Stimulated activated CD8-positive, alpha-beta memory T cell treated with anti-CD3 and anti-CD28 coated beads, Interleukin-12 subunit alpha, Interleukin-12 subunit beta, amount 100 ng/mL, for 1 hour (primary cell): ENCODE results near the gene PRKD1.

Experiments
- DNase-seq: peaks from one replicate; pipeline ENCODE4 v3.0.0-alpha.2; 2020; ENCODE audit warnings: low read depth

The PRKD1 gene

DNA sequence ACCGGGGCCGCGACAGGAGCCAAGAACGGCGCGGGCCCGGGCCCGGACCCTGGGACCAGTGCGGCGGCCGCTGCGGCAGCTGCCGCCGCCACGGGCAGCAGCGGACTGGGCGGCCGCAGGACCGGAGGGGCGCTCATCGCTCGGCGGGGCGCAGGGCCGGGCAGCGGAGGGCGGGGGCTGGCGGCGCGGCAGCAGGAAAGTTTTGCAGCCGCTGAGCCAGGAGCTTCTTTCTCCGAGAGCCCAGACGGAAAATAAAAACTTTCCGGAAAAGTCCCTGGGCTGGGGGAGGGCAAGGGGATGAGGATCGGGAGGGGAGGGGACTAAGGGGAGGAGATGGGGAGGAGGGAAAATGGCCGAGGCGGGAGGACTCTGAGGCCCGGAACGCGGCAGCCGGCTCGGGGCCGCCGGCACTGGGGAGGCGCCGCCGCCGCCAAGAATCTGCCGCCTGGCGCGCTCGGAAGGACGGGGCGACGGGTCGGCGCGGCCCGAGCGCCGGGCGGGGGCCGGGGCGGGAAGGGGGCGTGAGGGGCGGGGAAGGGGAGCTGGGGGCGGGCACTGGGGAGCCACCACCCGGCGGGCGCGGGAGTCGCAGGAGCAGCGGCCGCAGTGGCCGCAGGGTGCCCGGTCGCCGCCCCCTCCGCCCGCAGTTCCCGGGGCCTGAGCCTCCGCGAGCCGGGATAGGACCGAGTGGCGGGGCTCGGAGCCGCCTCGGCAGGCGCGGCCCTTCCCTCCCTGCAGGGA is at the start of gene PRKD1:
Gene PRKD1, minus strand, starts transcription at position 472 of the 741 bp plus-strand sequence.
- DNase-seq, result no peak

DNA sequence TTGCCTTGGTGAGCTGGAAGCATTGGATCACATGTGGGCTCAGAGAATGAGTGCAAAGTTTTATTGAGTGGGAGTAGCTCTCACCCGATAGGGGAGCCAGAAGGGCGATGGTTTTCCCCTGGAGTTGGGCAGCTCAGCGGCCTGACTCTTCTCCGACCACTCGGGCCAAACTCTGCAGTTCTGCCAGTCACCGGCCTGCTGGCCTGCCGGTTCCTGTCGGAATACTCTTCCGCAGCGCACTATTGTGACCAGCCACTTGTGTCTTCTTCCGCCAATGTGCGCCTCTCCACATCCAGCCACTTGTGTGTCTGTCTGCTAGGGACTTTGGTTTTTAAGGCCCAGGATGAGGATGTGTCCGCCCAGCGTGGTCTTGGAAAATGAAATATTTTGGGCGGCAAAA is 43.5 kb upstream of the PRKD1 start:
- no peak for DNase-seq

DNA sequence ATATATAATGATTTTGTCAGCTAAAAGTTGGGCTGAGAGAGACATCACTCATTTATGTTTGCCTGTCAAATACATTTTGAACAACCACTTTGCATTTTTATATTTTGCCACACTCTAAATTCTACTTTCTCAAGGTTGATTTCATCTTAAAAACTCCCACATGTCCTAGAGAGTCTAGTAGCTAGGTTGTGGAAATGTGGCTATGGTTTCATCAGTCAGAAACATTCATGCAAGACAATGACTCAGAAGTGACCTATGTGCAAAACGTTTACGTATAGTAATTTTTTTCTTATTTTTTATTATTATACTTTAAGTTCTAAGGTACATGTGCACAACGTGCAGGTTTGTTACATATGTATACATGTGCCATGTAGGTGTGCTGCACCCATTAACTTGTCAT is 27.4 kb upstream of the PRKD1 start:
- no peak for DNase-seq

DNA sequence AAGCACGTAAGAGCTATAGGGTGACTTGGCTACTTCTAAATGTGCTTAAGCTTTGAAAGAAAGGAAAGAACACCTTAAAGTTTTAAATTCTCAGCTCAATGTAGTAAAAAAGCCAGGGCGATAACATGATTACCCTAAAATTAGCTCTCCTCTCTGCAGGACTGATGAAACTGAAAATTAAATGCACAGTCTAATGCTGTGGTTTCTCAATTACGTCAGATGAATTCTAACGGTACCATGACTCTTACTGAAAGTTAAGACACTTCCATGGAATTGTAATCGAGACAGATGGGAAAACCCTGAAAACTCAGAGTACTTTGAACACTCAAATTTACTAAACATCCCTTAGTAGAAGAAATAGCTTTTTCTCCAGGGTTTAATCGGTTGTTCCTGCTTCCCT is 25.9 kb upstream of the PRKD1 start:
- no peak for DNase-seq

DNA sequence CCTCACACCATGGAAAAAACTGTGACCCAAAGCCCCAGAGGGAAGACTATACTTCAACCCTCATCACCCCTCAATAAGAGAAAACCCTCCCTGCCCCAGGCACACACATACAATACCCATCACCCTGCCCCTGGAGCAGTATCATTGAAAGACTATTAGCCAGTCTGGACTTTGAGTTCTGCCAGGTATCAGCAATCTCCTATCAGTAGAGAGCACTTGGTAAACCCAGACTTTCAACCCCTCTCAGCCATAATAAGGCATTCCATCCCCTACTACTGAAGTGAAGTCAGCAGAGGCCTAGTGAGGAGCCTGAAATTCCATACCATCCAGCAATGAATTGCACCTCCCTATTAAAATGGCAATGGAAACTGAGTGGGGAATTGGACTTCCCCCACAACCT is 16.4 kb upstream of the PRKD1 start:
- no peak for DNase-seq

DNA sequence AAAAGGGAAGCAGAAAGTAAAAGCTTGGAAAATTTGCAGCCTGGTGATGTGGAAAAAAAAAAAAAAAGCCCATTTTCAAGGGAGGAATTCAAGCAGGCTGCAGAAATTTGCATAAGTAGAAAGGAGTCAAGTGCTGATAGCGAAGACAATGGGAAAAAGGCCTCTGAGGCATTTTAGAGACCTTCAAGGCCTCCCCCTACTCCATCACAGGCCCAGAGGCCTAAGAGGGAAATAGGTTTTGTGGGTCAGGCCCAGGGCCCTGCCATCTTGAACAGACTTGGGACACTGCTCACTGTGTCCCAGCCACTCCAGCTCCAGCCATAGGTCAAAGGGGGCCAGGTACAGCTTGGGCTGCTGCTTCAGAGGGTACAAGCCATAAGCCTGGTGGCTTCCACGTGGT is 13.8 kb upstream of the PRKD1 start:
- DNase-seq, result no peak

DNA sequence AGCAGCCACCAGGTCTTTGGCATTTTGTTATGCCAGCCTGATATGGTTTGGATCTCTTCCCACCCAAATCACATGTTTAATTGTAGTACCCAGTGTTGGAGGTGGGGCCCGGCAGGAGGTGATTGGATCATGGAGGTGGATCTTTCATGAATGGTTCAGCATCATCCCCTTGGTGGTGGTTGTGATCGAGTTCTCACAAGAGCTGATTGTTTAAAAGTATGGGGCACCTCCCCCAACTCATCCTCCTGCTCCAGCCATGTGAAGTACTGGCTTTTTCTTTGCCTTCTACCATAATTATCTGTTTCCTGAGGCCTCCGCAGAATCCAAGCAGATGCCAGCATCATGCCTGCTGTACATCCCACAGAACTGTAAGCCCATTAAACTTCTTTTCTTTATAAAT is 12.8 kb upstream of the PRKD1 start:
- DNase-seq, result no peak

DNA sequence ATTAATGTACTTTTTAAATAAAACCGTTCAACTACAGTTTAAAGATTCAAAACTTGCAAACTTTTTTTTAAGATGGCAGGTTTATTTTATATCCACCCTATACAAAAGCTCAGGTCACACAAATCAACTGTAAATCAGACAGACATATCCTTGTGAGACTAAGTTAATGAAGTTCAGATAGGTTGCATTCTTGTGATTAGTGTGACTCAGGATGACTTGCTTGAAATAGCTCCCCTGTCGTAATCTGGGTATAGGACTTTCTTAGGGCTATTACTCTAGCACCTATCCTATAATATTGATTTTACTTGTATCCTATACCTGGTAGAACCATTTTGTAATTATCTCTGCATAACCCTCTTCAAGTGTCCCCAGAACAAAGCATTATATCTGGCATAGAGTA is 9.5 kb upstream of the PRKD1 start:
- no peak for DNase-seq

DNA sequence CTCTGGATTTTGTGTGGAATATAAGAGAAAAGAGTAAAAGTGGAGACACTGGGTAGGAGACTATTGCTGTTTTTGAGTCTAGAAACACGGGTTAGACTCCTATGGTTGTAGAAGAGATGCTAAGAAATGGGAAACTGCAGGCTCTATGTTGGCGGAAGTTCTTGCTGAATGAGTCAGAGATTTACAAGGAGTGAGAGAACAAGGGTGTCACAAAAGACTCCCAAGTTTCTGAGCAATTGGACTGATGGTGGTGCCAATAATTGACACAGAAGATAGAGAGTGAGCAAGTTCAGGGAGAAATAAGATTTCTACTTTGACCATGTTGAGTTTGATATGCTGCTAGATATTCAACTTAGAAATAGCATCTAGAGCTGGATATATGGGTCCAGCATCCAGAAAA is 2.6 kb upstream of the PRKD1 start:
- DNase-seq, result no peak

DNA sequence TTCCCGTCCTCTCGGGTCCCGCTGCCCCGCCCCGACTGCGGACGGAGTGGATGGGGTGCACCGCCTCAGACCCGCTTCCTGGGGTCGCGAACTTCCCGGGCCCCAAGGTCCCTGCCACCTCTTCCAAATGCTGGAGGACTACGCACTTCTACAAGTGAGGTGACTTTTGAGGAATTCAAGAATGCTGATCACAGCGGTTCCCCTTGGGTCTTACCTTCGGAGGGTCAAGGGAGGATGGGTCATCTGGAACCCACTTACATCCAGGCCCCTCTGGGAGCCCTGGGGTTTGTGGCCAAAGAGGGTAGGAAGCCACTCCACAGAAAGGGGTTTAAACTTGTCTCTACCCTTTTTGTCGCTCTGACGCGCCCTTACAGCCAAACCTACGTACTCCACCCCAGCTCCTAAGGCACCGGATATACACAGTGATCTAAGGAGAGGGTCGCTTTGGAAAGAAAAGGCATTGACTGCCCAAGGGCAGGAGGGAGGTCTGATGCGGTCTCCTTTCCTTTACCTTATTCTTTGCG is 532 bp upstream of the PRKD1 start:
- no peak for DNase-seq

DNA sequence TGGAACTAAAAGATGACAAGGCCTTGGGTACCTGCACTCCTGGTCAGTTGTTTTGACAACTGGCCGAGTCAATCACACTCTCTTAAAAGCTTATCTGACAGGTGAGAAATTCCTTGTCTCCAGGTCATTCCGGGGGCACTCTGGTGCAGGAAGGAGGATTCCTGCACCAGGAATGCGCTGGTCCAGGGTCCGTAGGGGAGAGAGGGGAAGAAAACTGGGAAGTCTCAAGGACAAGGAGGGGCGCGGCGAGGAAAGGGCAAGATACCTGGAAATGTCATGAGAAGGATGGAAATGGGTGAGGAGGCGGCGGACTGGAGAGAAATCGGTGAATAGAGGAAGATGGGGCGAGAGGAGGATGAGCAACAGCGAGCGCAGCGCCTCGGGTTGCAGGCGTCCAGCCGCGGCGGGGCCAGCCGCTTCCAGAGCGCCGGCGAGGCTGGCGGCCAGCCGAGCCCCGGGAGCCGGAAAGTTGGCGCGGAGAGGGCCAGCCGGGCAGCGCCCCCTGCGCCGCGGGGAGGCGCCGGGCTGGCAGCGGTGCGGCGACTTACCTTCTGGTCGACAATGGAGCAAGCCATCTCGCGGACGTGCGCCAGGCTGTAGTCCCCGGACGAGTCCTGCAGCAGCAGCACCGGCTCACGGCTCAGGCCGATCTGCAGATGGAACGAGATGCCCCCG is 809 bp downstream of the PRKD1 start:
- no peak for DNase-seq

DNA sequence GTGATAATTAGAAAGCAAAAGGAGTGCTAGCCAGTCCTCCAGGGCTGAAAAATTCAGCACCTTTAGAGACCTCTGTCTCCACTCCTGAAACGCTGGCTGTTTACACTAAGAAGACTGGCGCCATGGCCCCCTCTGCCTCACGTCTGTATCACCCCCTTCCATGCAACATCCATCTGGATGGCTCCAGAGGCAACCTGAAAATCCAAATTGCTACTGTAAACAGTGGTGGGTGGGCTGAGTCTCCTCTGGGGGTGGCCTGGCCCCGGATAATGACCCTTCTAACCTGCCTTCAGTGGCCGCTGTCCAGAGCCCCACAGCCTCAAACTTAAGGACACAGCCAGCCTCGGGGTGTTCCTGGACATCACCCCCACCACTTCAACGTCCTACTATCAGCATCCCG is 1.4 kb downstream of the PRKD1 start:
- DNase-seq, result no peak

DNA sequence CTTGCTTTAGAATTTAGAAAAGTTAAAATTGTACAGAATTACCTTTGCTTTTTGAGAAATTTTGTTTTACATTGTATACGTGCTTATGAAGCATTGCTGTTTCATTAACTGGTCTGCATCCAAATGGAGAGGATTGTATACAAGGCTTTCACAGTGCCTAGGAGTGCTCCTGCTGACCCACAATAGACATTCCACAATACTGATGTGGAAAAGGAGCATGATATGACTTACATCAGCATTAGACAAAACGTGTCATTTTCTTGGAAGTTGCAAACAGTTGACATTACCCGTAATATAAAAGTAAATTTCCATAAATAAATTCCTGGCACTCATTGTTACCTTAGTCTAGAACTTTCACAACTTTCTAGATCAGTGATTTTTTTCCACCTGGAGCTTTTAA is 1.9 kb downstream of the PRKD1 start:
- DNase-seq, result no peak

DNA sequence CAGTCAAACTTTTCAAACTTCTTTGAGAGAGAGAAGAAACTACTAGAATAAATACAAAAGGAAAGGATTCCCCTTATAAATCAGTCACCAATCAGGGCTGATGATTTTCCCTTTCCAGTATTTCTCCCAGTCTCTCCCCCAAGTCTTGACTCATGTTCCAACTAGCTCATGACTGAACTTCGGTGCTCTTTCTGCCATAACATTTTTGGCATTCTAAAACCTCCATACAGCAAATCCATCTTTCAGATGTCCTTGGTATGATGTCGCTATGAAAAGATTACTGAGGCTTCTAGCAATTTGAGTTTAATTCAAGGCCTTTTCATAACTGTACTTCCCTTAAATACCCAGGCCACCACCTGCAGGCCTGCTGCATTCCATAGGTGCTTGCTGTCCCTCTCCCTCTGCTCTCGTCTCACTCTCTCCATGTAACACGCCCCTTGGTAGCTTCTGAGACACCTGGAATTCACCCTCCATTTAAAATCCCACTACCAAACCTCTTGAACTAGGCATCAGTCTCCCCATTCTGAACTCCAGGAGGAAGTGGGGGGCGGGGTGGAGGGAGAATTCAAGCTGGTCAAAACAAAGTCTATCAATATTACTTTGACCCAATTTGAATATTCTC is 2.4 kb downstream of the PRKD1 start:
- DNase-seq, result no peak

DNA sequence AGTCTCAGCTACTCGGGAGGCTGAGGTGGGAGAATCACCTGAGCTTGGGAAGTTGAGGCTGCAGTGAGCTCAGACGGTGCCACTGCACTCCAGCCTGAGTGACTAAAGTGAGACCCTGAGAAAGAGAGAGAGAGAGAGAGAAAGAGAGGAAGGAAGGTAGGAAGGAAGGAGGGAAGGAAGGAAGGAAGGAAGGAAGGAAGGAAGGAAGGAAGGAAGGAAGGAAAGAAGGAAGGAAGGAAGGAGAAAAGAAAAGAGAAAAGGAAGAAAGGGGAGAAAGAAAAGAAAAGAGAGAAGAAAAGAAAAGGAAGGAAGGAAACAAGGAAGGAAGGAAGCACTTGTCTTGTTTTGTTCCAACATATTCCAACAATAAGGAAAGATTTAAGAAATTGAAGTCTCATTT is 7.8 kb downstream of the PRKD1 start:
- no peak for DNase-seq

DNA sequence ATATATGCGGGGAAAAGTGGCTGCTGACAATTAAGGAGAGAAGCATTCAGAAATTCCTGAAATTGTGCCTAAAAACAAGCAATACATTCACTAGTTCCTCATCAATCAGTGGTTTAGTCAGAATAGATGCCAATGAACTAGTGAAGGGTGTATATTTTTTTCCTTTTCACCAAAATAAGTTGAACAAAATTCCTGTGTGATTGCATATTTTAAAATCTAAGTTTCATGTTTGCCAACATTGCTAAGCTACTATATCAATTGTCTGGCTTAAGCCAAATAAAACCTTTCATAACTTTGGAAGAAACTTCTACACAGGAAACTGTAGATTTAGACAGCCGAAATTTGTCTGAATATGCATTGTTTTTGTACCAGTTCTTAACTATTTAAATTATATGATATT is 8.7 kb downstream of the PRKD1 start:
- no peak for DNase-seq

DNA sequence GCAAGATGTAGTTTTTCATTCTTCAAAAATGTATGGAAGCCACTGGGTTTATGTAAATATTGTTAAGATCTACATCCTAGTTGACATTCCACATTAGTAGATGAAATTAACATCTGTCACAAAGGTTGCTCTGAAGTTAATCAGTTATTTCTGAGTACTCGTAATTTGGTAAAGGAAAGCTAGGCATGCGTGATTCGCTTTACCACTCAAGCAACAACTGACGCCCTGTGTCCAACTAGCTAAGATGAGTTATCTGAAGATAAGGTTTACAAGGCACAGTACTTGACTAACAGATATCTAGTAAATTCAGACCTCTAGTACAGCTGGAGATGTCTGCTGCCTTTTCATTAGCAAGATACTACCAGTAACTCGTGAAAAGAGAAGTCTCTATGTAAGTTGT is 14.1 kb downstream of the PRKD1 start:
- DNase-seq, result no peak

DNA sequence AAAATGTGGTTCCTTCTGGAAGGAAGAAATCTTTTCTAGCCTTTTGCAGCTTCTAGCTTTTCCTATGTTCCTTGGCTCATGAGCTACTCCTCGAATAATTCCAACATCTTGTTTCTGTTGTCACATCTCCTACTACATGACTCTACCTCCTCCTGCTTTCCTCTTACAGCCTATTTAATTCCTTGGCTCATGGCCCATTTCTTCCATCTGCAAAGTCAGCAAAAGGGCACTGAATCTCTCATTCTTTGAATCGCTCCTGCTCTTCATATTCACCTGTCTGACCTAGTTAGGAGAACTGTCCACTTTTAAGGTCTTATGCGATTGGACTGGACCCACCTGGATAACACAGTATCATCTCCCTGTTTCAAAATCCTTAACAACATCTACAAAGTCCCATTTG is 15.8 kb downstream of the PRKD1 start:
- DNase-seq, result no peak

DNA sequence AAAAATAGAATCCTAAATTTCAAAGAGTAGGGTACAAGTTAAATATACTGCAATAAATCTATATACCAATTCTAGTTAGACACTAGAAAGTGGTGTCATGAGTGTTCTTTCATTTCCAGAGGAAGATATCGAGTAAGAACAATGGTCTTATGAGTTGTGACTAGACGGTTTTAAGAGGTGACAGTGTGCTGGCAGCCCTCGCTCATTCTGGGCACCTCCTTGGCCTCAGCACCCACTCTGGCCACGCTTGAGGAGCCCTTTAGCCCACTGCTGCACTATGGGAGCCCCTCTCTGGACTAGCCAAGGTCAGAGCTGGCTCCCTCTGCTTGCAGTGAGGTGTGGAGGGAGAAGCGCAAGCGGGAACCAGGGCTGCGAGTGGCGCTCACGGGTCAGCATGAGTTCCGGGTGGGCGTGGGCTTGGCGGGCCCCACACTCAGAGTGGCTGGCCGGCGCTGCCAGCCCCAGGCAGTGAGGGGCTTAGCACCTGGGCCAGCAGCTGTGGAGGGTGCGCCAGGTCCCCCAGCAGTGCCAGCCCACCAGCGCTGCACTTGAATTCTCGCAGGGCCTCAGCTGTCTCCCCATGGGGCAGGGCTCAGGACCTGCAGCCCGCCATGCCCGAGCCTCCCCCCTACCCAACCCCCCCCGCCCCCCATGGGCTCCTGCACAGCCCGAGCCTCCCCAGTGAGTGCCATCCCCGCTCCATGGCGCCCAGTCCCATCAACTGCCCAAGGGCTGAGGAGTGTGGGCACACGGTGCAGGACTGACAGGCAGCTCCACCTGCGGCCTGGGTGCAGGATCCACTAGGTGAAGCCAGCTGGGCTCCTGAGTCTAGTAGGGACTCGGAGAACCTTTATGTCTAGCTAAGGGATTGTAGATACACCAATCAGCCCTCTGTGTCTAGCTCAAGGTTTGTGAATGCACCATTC is 18.7 kb downstream of the PRKD1 start:
- no peak for DNase-seq

DNA sequence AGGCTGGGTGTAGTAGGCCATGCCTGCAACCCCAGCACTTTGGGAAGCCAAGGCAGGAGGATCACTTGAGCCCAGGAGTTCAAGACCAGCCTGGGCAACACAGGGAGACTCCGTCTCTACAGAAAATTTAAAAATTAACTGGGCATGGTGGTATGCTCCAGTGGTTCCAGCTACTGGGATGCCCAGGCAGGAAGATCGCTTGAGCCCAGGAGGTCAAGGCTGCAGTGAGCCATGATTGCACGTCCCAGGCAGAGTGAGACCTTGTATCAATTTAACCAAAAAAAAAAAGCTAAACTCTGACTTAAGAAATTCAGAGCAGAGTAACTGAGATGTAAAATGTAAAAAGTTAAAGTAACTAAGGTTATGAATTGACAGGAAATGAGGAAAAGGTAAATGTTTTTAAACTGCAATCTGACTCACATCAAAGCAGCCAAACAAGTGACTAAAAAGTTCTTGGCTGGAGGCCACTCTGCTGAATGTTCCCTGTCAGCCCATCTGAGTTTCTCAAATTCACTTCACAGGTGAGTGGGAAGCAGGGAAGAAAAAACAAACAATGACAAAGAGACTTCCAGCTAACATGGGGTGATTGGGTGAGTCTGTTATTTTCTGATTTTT is 21.3 kb downstream of the PRKD1 start:
- DNase-seq, result no peak

DNA sequence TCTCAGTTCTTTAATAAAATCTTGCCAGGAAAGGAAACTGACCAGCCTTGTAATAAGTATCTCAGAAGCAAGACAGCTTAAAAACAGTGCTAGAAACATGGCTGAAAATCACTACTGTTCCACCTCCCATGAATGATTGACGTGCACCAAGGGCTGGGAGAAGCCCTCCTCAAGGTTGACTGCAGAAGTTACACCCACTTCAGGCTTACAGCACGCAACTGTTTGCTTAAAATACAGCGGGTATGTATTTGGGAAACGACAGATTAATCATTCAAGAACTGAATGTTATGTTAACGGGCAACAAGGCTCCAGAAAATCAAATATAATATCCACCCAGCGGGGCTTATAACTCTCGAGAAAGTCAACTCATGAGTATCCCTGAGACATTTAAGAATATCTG is 22.1 kb downstream of the PRKD1 start:
- no peak for DNase-seq
